ENCODE measurements around the gene HLA-DRB5.
"Not testable (repeated sequence)": the region's sequence is repeated elsewhere in the genome, so short reads cannot be mapped to it uniquely, and the experiment has no call there.

The HLA-DRB5 gene

GRCh38 chr6:32472781-32473375, 57.2 kb downstream of the HLA-DRB5 start:
- WGBS (ENCODE audit: insufficient coverage, insufficient read length) = no CpG with 5 or more reads among the region's 5 CpGs
- no peak overlapping the region for H3K4me3 ChIP-seq (ENCODE audit: low read length)

GRCh38 chr6:32467743-32468503, 62.2 kb downstream of the HLA-DRB5 start:
- WGBS (ENCODE audit: insufficient coverage, insufficient read length) = no CpG with 5 or more reads among the region's 5 CpGs
- not testable (repeated sequence) for H3K4me3 ChIP-seq (ENCODE audit: low read length); H3K27me3 ChIP-seq (ENCODE audit: control insufficient read depth, insufficient read depth, low read length); H3K36me3 ChIP-seq (ENCODE audit: control insufficient read depth, insufficient read depth, low read length); H3K27ac ChIP-seq (ENCODE audit: low read length); H3K9me3 ChIP-seq (ENCODE audit: control insufficient read depth, insufficient read depth, low read length); DNase-seq (ENCODE audit: low read depth, low spot score); H3K4me1 ChIP-seq (ENCODE audit: control insufficient read depth, insufficient read depth, low read length)

More at GRCh38 chr6:32472781-32473375, 57.2 kb downstream of the HLA-DRB5 start:
- Histone ChIP-seq H3K9me3 (ENCODE audit: control insufficient read depth, insufficient read depth, low read length) (no peaks in the 10 kb centered on the region; the same call in 1 of the 2 replicates), H3K27me3 (ENCODE audit: control insufficient read depth, insufficient read depth, low read length) (no peaks in the 10 kb centered on the region), H3K36me3 (ENCODE audit: control insufficient read depth, insufficient read depth, low read length) (no peaks in the 10 kb centered on the region), H3K27ac (ENCODE audit: low read length) (no peak overlapping the region), H3K4me1 (ENCODE audit: control insufficient read depth, insufficient read depth, low read length) (no peaks in the 10 kb centered on the region)
- no peak for DNase-seq (ENCODE audit: low read depth, low spot score)

All from iPS DF 6.9 (cell line).